AG09319 (cell line): ENCODE results near the gene CABP4.
"Not testable (repeated sequence)": the region's sequence is repeated elsewhere in the genome, so short reads cannot be mapped to it uniquely, and the experiment has no call there.

Source experiments
- DNase-seq: peaks from one replicate; pipeline ENCODE4 v3.0.0-alpha.2; 2010; ENCODE audit warnings: low read depth; ENCODE audit errors: extremely low read depth
- CTCF ChIP-seq: IDR thresholded peaks from 2 replicates; pipeline ENCODE4 v1.5.1; 2011; ENCODE audit warnings: low read depth, mild to moderate bottlenecking, inconsistent platforms, low read length, moderate library complexity

Gene CABP4

GRCh38 chr11:67420147-67420645 is 35.0 kb upstream of the CABP4 start:
- no peak for DNase-seq
- no peak for TF ChIP-seq CTCF

GRCh38 chr11:67420646-67421429 is 34.3 kb upstream of the CABP4 start:
- no peak for TF ChIP-seq CTCF
- peak; percentile 57 for DNase-seq

DNA sequence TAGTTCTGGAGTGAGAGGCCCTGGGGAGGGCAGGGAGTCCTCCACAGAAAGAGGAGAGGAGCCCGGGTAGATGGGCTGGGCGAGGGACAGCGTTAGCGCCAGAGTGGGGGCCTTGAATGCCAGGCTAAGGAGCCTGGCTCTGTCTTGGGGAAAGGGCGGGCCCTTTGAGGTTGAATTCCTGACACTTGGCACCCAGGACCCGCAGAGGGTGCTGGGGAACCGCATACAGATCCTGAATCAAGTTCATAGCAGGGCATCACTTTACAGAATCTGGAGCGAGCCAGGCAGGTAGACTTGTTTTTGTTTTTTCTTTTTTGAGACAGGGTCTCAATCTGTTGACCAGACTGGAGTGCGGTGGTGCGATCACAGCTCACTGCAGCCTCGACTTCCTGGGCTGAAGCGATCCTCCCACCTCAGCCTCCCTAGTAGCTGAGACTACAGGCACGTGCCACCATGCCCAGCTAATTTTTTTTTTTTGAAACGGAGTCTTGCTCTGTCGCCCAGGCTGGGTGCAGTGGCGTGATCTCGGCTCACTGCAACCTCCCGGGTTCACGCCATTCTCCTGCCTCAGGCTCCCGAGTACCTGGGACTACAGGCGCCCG is 33.6 kb upstream of the CABP4 start:
- DNase-seq = no peak
- no peak for TF ChIP-seq CTCF

DNA sequence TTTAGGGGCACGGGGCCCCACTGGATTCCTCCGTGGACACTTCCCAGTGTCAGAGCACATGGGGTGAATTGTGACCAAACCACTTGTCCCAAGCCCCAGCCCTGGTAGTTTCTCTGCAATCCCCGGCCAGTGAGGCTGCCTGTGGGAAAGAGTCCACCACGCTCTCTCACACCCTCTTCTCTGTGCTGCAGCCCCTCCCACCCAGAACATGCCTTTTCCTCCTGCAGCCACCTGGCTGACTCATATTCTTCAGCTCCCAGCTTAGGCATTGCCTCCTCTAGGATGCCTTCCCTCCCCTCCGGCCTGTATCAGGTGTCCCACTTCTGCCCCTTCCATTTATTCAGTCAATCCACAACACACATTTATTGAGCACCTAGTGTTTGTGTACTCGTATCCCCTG is 32.3 kb upstream of the CABP4 start:
- DNase-seq = no peak

DNA sequence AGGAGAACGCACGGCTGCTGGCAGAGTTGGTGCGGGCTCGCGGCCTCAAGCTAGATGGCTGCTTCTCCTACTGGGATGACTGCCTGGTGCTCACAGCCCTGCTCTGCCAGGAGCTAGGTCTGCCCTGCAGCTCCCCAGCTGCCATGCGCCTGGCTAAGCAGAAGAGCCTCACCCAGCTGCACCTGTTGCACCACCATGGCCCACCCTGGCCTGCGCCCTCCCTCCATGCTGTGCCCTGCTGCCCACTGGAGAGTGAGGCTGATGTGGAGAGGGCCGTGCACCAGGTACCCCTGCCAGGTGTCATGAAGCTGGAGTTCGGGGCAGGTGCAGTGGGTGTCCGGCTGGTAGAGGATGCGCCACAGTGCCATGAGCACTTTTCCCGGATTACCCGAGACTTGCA is 31.7 kb upstream of the CABP4 start:
- no peak for TF ChIP-seq CTCF
- no peak for DNase-seq

More for the DNA sequence above, 32.3 kb upstream of the CABP4 start:
- no peak for TF ChIP-seq CTCF

DNA sequence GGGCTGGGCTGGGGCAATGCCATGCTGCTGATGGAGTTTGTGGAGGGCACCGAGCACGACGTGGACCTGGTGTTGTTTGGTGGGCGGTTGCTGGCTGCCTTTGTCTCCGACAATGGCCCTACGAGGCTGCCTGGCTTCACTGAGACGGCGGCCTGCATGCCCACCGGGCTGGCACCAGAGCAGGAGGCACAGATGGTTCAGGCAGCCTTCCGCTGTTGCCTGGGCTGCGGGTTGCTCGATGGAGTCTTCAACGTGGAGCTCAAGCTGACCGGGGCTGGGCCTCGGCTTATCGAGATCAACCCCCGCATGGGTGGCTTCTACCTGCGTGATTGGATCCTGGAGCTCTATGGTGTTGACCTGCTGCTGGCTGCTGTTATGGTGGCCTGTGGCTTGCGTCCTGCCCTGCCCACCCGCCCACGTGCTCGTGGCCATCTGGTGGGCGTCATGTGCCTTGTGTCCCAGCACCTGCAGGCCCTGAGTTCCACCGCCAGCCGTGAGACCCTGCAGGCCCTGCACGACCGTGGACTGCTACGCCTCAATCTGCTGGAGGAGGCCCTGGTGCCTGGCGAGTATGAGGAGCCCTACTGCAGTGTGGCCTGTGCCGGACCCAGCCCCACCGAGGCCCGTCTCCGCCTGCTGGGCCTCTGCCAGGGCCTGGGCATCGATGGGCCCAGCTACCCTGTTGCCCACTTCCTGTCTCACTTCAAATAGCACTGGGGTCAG is 31.1 kb upstream of the CABP4 start:
- DNase-seq = no peak
- no peak for TF ChIP-seq CTCF

- not testable (repeated sequence) for DNase-seq
Measured at GRCh38 chr11:67427364-67427859, 27.7 kb upstream of the CABP4 start.
